Measurements from ENCODE around the gene PAPSS1. TPM values are rescaled to one million over a fixed set of nuclear protein-coding genes. Genes with fewer than 3 reads are reported as not detected.

PAPSS1 gene
- polyA plus RNA-seq, 1 experiment: 95.5 TPM

- no peak overlapping the region for H3K4me3 ChIP-seq (ENCODE audit: low read depth, low read length)
- DNase-seq (ENCODE audit: low read depth, low spot score): no peak
- H3K27ac ChIP-seq (ENCODE audit: low read depth, low read length): no peak overlapping the region
- no peaks in the 10 kb centered on the region for H3K27me3 ChIP-seq (ENCODE audit: control insufficient read depth, insufficient read depth, low read length)
- TF ChIP-seq, protein P1, sequence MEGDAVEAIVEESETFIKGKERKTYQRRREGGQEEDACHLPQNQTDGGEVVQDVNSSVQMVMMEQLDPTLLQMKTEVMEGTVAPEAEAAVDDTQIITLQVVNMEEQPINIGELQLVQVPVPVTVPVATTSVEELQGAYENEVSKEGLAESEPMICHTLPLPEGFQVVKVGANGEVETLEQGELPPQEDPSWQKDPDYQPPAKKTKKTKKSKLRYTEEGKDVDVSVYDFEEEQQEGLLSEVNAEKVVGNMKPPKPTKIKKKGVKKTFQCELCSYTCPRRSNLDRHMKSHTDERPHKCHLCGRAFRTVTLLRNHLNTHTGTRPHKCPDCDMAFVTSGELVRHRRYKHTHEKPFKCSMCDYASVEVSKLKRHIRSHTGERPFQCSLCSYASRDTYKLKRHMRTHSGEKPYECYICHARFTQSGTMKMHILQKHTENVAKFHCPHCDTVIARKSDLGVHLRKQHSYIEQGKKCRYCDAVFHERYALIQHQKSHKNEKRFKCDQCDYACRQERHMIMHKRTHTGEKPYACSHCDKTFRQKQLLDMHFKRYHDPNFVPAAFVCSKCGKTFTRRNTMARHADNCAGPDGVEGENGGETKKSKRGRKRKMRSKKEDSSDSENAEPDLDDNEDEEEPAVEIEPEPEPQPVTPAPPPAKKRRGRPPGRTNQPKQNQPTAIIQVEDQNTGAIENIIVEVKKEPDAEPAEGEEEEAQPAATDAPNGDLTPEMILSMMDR (IDR thresholded peaks at IDR 0.05; ENCODE audit: low read depth, low read length): no peak
- no peaks in the 10 kb centered on the region for H3K9me3 ChIP-seq (ENCODE audit: control insufficient read depth, insufficient read depth, low read length)
- ChIA-PET POLR2A (no interaction called here), CTCF (no interaction called here)
Measured at GRCh38 chr4:107575243-107575642, 144.8 kb downstream of the PAPSS1 start.

DNA sequence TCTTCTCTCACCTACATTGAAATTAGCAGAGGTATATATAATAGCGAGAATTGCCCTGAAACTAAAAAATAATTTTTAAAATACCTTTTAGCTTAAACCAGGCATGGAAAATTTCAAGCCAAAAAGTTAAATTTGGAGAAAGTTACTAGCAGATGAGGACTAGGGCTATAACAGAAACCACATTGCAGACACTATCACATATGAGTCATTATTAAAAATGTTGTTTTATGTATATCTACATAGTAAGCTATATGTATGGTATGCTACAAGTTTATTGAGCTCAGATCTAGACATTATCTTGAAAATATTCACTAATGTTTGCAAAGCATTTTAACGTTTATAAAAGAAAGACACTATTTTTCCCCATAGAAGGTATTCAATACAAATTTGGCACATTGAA, 147.8 kb downstream of the PAPSS1 start:
- no peaks in the 10 kb centered on the region for H3K9me3 ChIP-seq (ENCODE audit: control insufficient read depth, insufficient read depth, low read length)
- POLR2A ChIA-PET: no interaction called here
- H3K4me3 ChIP-seq (ENCODE audit: low read depth, low read length): no peak overlapping the region
- H3K27me3 ChIP-seq (ENCODE audit: control insufficient read depth, insufficient read depth, low read length): no peaks in the 10 kb centered on the region
- TF ChIP-seq, protein P1 (IDR thresholded peaks at IDR 0.05; ENCODE audit: low read depth, low read length): no peak
- H3K27ac ChIP-seq (ENCODE audit: low read depth, low read length): no peak overlapping the region
- CTCF ChIA-PET: no interaction called here
- DNase-seq (ENCODE audit: low read depth, low spot score): no peak

GRCh38 chr4:107570952-107571351, 149.1 kb downstream of the PAPSS1 start:
- ChIA-PET CTCF (no interaction called here), POLR2A (no interaction called here)
- TF ChIP-seq, protein P1 (IDR thresholded peaks at IDR 0.05; ENCODE audit: low read depth, low read length): no peak
- Histone ChIP-seq H3K27me3 (ENCODE audit: control insufficient read depth, insufficient read depth, low read length) (no peaks in the 10 kb centered on the region), H3K27ac (ENCODE audit: low read depth, low read length) (no peak overlapping the region), H3K9me3 (ENCODE audit: control insufficient read depth, insufficient read depth, low read length) (no peaks in the 10 kb centered on the region), H3K4me3 (ENCODE audit: low read depth, low read length) (no peak overlapping the region)
- DNase-seq (ENCODE audit: low read depth, low spot score): no peak

DNA sequence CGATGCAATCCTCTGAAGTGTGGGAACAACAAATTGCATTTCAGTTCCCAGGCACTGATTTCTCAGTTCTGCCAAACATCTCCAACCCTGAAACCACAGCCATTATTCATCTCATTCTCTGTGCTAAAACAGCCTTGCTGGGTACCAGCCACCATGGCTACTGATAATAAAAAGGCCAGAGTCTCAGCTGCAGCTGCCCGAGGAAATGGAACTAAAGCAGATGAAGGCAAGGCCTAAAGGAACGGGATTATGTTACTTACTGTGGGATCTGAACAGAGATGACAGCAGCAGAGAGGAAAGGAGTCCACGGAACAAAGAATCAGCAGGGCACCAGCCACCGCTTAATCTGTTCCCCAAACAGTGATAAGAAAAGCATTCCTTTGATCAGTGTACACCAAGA, 155.7 kb downstream of the PAPSS1 start:
- TF ChIP-seq, protein P1 (IDR thresholded peaks at IDR 0.05; ENCODE audit: low read depth, low read length): no peak
- H3K4me3 ChIP-seq (ENCODE audit: low read depth, low read length): no peak overlapping the region
- H3K27me3 ChIP-seq (ENCODE audit: control insufficient read depth, insufficient read depth, low read length): no peaks in the 10 kb centered on the region
- ChIA-PET POLR2A (no interaction called here), CTCF (no interaction called here)
- no peaks in the 10 kb centered on the region for H3K9me3 ChIP-seq (ENCODE audit: control insufficient read depth, insufficient read depth, low read length)
- DNase-seq (ENCODE audit: low read depth, low spot score): no peak
- no peak overlapping the region for H3K27ac ChIP-seq (ENCODE audit: low read depth, low read length)

Other genes with a start within 250 kb of the PAPSS1 start
- gene SGMS2, start 104.7 kb upstream of the PAPSS1 start, polyA plus RNA-seq (2011; rRNA removed): 12.5 and 13.3 TPM in 2 replicates
- 5.2 and 6.3 TPM in 2 replicates for gene CYP2U1, start 211.3 kb upstream of the PAPSS1 start, polyA plus RNA-seq (2011; rRNA removed)